SK-N-MC (cell line): Measurements from ENCODE around the gene CMSS1.

ENCODE experiments used
- EZH2 ChIP-seq: fragments of 200-600 bp; sonication (generic); IDR thresholded peaks from one replicate; pipeline ENCODE4 v1.6.1; 2017; ENCODE audit warnings: antibody characterized with exemption
- POLR2AphosphoS5 ChIP-seq: IDR thresholded peaks from 2 replicates; pipeline ENCODE4 v1.6.1; 2012; ENCODE audit warnings: mild to moderate bottlenecking, low read depth, low read length, borderline replicate concordance

- TF ChIP-seq POLR2AphosphoS5 (no peak), EZH2 (no peak)
Observed at GRCh38 chr3:100087198-100087597, 269.5 kb downstream of the CMSS1 start.
